ENCODE data around the gene BBX. TPM values are rescaled to one million over a fixed set of nuclear protein-coding genes. Genes with fewer than 3 reads are reported as not detected.

BBX gene
- 43.4 TPM for total RNA-seq
- long read RNA-seq, partial matches to known transcripts, result 64 of 100 reads
- long read RNA-seq, other reads (novel, unspliced or antisense), result 36 of 100 reads

- DNase-seq (ENCODE audit: low spot score), result peak; percentile 96
Measured at GRCh38 chr3:107522510-107523288, at the start of gene BBX. Gene BBX, plus strand, starts transcription at chr3:107522962. Its CDS starts 187,499 bp downstream, at chr3:107710461.

- DNase-seq (ENCODE audit: low spot score), result no peak
Measured at GRCh38 chr3:107476462-107476861, 46.3 kb upstream of the BBX start.

- DNase-seq (ENCODE audit: low spot score), result no peak
Measured at GRCh38 chr3:107487490-107487889, 35.3 kb upstream of the BBX start.

- DNase-seq (ENCODE audit: low spot score), result no peak
Measured at GRCh38 chr3:107488942-107489341, 33.8 kb upstream of the BBX start.

GRCh38 chr3:107493134-107493533 lies 29.6 kb upstream of the BBX start:
- DNase-seq (ENCODE audit: low spot score), result no peak

GRCh38 chr3:107496855-107497254 lies 25.9 kb upstream of the BBX start:
- DNase-seq (ENCODE audit: low spot score), result no peak

GRCh38 chr3:107498646-107499045 lies 24.1 kb upstream of the BBX start:
- DNase-seq (ENCODE audit: low spot score), result no peak

GRCh38 chr3:107506458-107506857 lies 16.3 kb upstream of the BBX start:
- no peak for DNase-seq (ENCODE audit: low spot score)

GRCh38 chr3:107508331-107508730 lies 14.4 kb upstream of the BBX start:
- no peak for DNase-seq (ENCODE audit: low spot score)

GRCh38 chr3:107512108-107512507 lies 10.7 kb upstream of the BBX start:
- DNase-seq (ENCODE audit: low spot score), result no peak

- DNase-seq (ENCODE audit: low spot score), result no peak
Measured at GRCh38 chr3:107514453-107514852, 8.3 kb upstream of the BBX start.

GRCh38 chr3:107516475-107516874 lies 6.3 kb upstream of the BBX start:
- no peak for DNase-seq (ENCODE audit: low spot score)

- no peak for DNase-seq (ENCODE audit: low spot score)
Measured at GRCh38 chr3:107520535-107520934, 2.2 kb upstream of the BBX start.

GRCh38 chr3:107521469-107522059 lies 1.2 kb upstream of the BBX start:
- no peak for DNase-seq (ENCODE audit: low spot score)

- no peak for DNase-seq (ENCODE audit: low spot score)
Measured at GRCh38 chr3:107523289-107523538, 452 bp downstream of the BBX start.

- DNase-seq (ENCODE audit: low spot score), result peak; percentile 90
Measured at GRCh38 chr3:107523539-107524325, 970 bp downstream of the BBX start.

- DNase-seq (ENCODE audit: low spot score), result no peak
Measured at GRCh38 chr3:107524326-107524840, 1.6 kb downstream of the BBX start.

- peak; percentile 90 for DNase-seq (ENCODE audit: low spot score)
Measured at GRCh38 chr3:107524841-107525643, 2.3 kb downstream of the BBX start.

- peak; percentile 90 for DNase-seq (ENCODE audit: low spot score)
Measured at GRCh38 chr3:107525644-107526305, 3.0 kb downstream of the BBX start.

GRCh38 chr3:107531917-107532469 lies 9.2 kb downstream of the BBX start:
- DNase-seq (ENCODE audit: low spot score), result no peak

Measured in mesenteric fat pad (tissue), 1 donor.